ENCODE results near the gene TUBB4B. TPM values are rescaled to one million over a fixed set of nuclear protein-coding genes. Genes with fewer than 3 reads are reported as not detected.

TUBB4B gene
- polyA plus RNA-seq, 1 of the 3 experiments (the other 2 are of a cell fraction): 508 TPM

- TF ChIP-seq SMC3 (IDR thresholded peaks at IDR 0.05; ENCODE audit: low read depth, low read length) (no peak), CHD2 (IDR thresholded peaks at IDR 0.05; ENCODE audit: low read length, partially characterized antibody) (peak; percentile 96), FOXJ3 (CRISPR knock-in tag; IDR thresholded peaks at IDR 0.05) (no peak), POLR2AphosphoS5 (IDR thresholded peaks at IDR 0.05; ENCODE audit: low read depth, low read length) (peak; percentile 100), MEF2A (IDR thresholded peaks at IDR 0.05; ENCODE audit: borderline replicate concordance, low read depth) (no peak), MXI1 (IDR thresholded peaks at IDR 0.05; ENCODE audit: low read depth, low read length) (no peak), NRF1 (IDR thresholded peaks at IDR 0.05; ENCODE audit: low read depth, low read length) (peak; percentile 85), SIN3A (IDR thresholded peaks at IDR 0.05; ENCODE audit: borderline replicate concordance, low read depth, low read length) (peak; percentile 98), CTCF (IDR thresholded peaks at IDR 0.05) (no peak), GATA2 (CRISPR knock-in tag; IDR thresholded peaks at IDR 0.05) (no peak)
Observed at GRCh38 chr9:137240841-137241489, at the start of gene TUBB4B (continued).

GRCh38 chr9:137191691-137192447, 49.2 kb upstream of the TUBB4B start:
- Histone ChIP-seq H3F3A (replicated peaks; ENCODE audit: insufficient read depth) (peaks cover 16% of the 10 kb centered on the region), H3K36me3 (replicated peaks in 1 of 2; ENCODE audit: control insufficient read depth in 1 of 2, insufficient read depth in 2 of 2, low read length in 1 of 2) (peaks cover 3 to 23% of the 10 kb centered on the region in 2 experiments), H2AFZ (ENCODE audit: low read depth) (no peak overlapping the region), H3K79me2 (ENCODE audit: insufficient read depth) (peaks cover 65% of the 10 kb centered on the region), H3K9me2 (no peaks in the 10 kb centered on the region), H3K27me3 (ENCODE audit: insufficient read depth) (no peaks in the 10 kb centered on the region), H3K9me3 (no peaks in the 10 kb centered on the region), H3K4me1 (ENCODE audit: control insufficient read depth in 1 of 2, insufficient read depth in 2 of 2, low read depth in 1 of 2, low read length in 1 of 2) (peaks cover 9 to 24% of the 10 kb centered on the region in 2 experiments; a peak in 3 of 4 replicates), H3K27ac (ENCODE audit: low read depth in 2 of 2, low read length in 1 of 2) (no peak overlapping the region), H4K20me1 (ENCODE audit: insufficient read depth) (peaks cover 50% of the 10 kb centered on the region), H3K4me3 (ENCODE audit: low read depth in 2 of 2, low read length in 1 of 2) (no peak overlapping the region), H3K4me2 (no peak overlapping the region), H3K9ac (no peak overlapping the region)
- WGBS (ENCODE audit: low lambda C conversion rate): 91% methylated on average over 16 of the region's 22 CpGs
- no peak for TF ChIP-seq NRF1 (IDR thresholded peaks at IDR 0.05; ENCODE audit: low read depth, low read length)
- no peak for TF ChIP-seq USF1 (IDR thresholded peaks at IDR 0.05; ENCODE audit: borderline replicate concordance, low read depth)
- no peak for TF ChIP-seq SMC3 (IDR thresholded peaks at IDR 0.05; ENCODE audit: low read depth, low read length)
- no peak for TF ChIP-seq TCF12 (IDR thresholded peaks at IDR 0.05)
- no peak for TF ChIP-seq EP300 (IDR thresholded peaks at IDR 0.05; ENCODE audit: borderline replicate concordance in 1 of 2, low read depth in 1 of 2, low read length in 1 of 2)
- no peak for TF ChIP-seq CTCF (IDR thresholded peaks at IDR 0.05)
- no peak for TF ChIP-seq RAD21 (IDR thresholded peaks at IDR 0.05; ENCODE audit: low read length)
- TF ChIP-seq USF2 (IDR thresholded peaks at IDR 0.05; ENCODE audit: borderline replicate concordance, low read depth, low read length): no peak
- no peak for TF ChIP-seq SIN3A (IDR thresholded peaks at IDR 0.05; ENCODE audit: borderline replicate concordance, low read depth, low read length)
- no peak for TF ChIP-seq MEF2A (IDR thresholded peaks at IDR 0.05; ENCODE audit: borderline replicate concordance, low read depth)
- no peak for TF ChIP-seq GABPA (IDR thresholded peaks at IDR 0.05; ENCODE audit: low read depth)
- TF ChIP-seq RFX5 (IDR thresholded peaks at IDR 0.05; ENCODE audit: low read length): no peak
- no peak for DNase-seq
- POLR2A ChIA-PET: interaction anchor here (0.9 to 1.4 kb wide), 2 partner anchors 9 to 54 kb away, joined by 3 to 5 read pairs; partner anchors contain the start of genes GRIN1 and TPRN
- CTCF ChIA-PET: interaction anchor here (0.9 to 3.1 kb wide), 6 partner anchors 15 to 54 kb away, joined by 3 to 11 read pairs (median 4); partner anchors contain the start of gene RNF224

All from SK-N-SH (cell line).